Liver (tissue), 9 donors: ENCODE data around the gene RSPRY1. TPM values are rescaled to one million over a fixed set of nuclear protein-coding genes. Genes with fewer than 3 reads are reported as not detected.
"Not testable (repeated sequence)": the region's sequence is repeated elsewhere in the genome, so short reads cannot be mapped to it uniquely, and the experiment has no call there.

Source experiments
- DNase-seq: peaks from one replicate; pipeline ENCODE4 v3.0.0-alpha.2; 2017; ENCODE audit warnings: low spot score
- H3K27ac ChIP-seq, 2 donors: one replicate each; pipeline ENCODE4 v1.7.0; 2013; ENCODE audit warnings: inconsistent platforms in 2 of 2, low read length in 2 of 2, control low read depth in 1 of 2, low read depth in 1 of 2, mild to moderate bottlenecking in 1 of 2
- H3K27me3 ChIP-seq, 4 donors: one replicate each; pipeline versions ENCODE4 v1.6.1 to v1.7.0; 2013; ENCODE audit warnings: low read length in 3 of 4, inconsistent platforms in 1 of 4, mild to moderate bottlenecking in 1 of 4, moderate library complexity in 1 of 4; ENCODE audit not compliant: control insufficient read depth in 4 of 4, insufficient read depth in 4 of 4
- H3K36me3 ChIP-seq, 4 donors: one replicate each; pipeline versions ENCODE4 v1.6.1 to v1.7.0; 2013; ENCODE audit warnings: low read length in 3 of 4, mild to moderate bottlenecking in 3 of 4, low read depth in 1 of 4, moderate library complexity in 1 of 4; ENCODE audit not compliant: control insufficient read depth in 4 of 4, insufficient read depth in 3 of 4
- H3K4me1 ChIP-seq, 4 donors: one replicate each; pipeline versions ENCODE4 v1.6.1 to v1.7.0; 2013; ENCODE audit warnings: low read length in 3 of 4, mild to moderate bottlenecking in 3 of 4, moderate library complexity in 1 of 4; ENCODE audit not compliant: control insufficient read depth in 4 of 4, insufficient read depth in 4 of 4
- H3K4me3 ChIP-seq, 3 donors: one replicate each; pipeline versions ENCODE4 v1.6.1 to v1.7.0; 2013; ENCODE audit warnings: low read length in 3 of 3, control low read depth in 1 of 3, low read depth in 1 of 3, mild to moderate bottlenecking in 1 of 3
- H3K9ac ChIP-seq, 2 donors: one replicate each; pipeline ENCODE4 v1.7.0; 2013; ENCODE audit warnings: low read length in 2 of 2, mild to moderate bottlenecking in 2 of 2, moderate library complexity in 2 of 2, control low read depth in 1 of 2, low read depth in 1 of 2
- H3K9me3 ChIP-seq, 4 donors: one replicate each; pipeline versions ENCODE4 v1.6.1 to v1.7.0; 2013; ENCODE audit warnings: low read length in 3 of 4; ENCODE audit not compliant: control insufficient read depth in 4 of 4
- ATF3 ChIP-seq: IDR thresholded peaks from 2 replicates; pipeline ENCODE4 v1.6.1; 2016; ENCODE audit warnings: antibody characterized with exemption
- FOXA2 ChIP-seq: IDR thresholded peaks from 2 replicates; pipeline ENCODE4 v1.6.1; 2016; ENCODE audit warnings: antibody characterized with exemption
- GABPA ChIP-seq, 2 donors: IDR thresholded peaks in 1 of 2; conservative IDR thresholded peaks in 1 of 2; 2 replicates each; pipeline ENCODE4 v1.6.1; 2016; ENCODE audit warnings: antibody characterized with exemption in 2 of 2, mild to moderate bottlenecking in 1 of 2, moderate library complexity in 1 of 2
- HNF4A ChIP-seq, 2 donors: conservative IDR thresholded peaks; 2 replicates each; pipeline ENCODE4 v1.6.1; 2016; ENCODE audit warnings: antibody characterized with exemption in 2 of 2, mild to moderate bottlenecking in 2 of 2
- JUND ChIP-seq, 2 donors: IDR thresholded peaks; 2 replicates each; pipeline ENCODE4 v1.6.1; 2016; ENCODE audit warnings: antibody characterized with exemption in 2 of 2
- MAX ChIP-seq: IDR thresholded peaks from 2 replicates; pipeline ENCODE4 v1.6.1; 2016; ENCODE audit warnings: antibody characterized with exemption
- RXRA ChIP-seq, 2 donors: IDR thresholded peaks; 2 replicates each; pipeline ENCODE4 v1.6.1; 2017 to 2018; ENCODE audit warnings: antibody characterized with exemption in 2 of 2, mild to moderate bottlenecking in 1 of 2
- TAF1 ChIP-seq: conservative IDR thresholded peaks from 2 replicates; pipeline ENCODE4 v1.6.1; 2016; ENCODE audit warnings: antibody characterized with exemption, mild to moderate bottlenecking
- YY1 ChIP-seq: IDR thresholded peaks from 2 replicates; pipeline ENCODE4 v1.6.1; 2016; ENCODE audit warnings: antibody characterized with exemption, mild to moderate bottlenecking
- WGBS: extraction: QIAGEN DNeasy Blood & Tissue Kit; methylation state at CpG from one replicate; pipeline ENCODE4 v1.1.7; 2013; 5-methylcytosine and 5-hydroxymethylcytosine counted together
- polyA plus RNA-seq, 2 donors: library from polyadenylated mRNA; stranded (reverse) in 1 of 2; unstranded in 1 of 2; fragments of 200-250 nt in 1 of 2; fragments of >200 nt in 1 of 2; fragmentation: Nextera tagmentation in 1 of 2; extraction: Ambion mirVana in 1 of 2; gene quantifications; one replicate each; pipeline versions ENCODE4 v1.2.1 to v1.2.3, GENCODE V29; 2013 to 2015
- total RNA-seq, 2 donors: library from RNA; depleted of rRNA; stranded (reverse); fragments of >200 nt; gene quantifications; one replicate each; pipeline ENCODE4 v1.2.3, GENCODE V29; 2014
- donor health status: healthy.
- donor health status: healthy.
- donor health status: healthy.
- donor health status: healthy.
- donor health status: healthy.

The RSPRY1 gene
- total and polyA plus RNA-seq, 4 donors, result 10.9 to 27.6 (median 20.2) TPM

DNA sequence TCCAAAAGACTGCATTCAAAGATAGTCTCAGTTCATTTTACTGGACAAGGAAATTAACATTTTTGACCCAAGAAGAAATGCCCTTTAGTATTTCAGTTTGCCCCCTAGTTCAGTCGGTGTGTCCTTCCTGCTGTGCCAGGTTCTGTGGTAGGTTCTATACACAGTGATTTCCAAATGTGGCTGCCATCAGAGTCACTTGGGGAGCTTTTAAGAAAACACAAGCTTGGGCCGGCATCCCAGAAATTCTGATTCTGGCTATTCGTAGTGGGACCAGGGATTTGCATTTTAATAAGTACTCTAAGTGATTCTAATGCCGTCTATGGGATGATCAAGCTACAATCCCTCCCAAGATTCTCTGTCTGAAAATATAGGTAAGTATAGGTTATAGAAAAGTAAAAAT is 10.2 kb downstream of the RSPRY1 start:
- TF ChIP-seq TAF1 (no peak), ATF3 (no peak), HNF4A (conservative IDR thresholded peaks at IDR 0.05) (no peak), RXRA (IDR thresholded peaks at IDR 0.05) (no peak)
- DNase-seq, result no peak
- no peak overlapping the region for H3K9ac ChIP-seq
- H3K4me1 ChIP-seq, result peaks cover 8 to 17% (median 9%) of the 10 kb centered on the region in 4 donors
- no peak overlapping the region for H3K4me3 ChIP-seq
- no peaks in the 10 kb centered on the region for H3K9me3 ChIP-seq
- H3K36me3 ChIP-seq, result no peaks in the 10 kb centered on the region
- WGBS, result 78% methylated on average over 4 of the region's 4 CpGs
- no peaks in the 10 kb centered on the region for H3K27me3 ChIP-seq
- H3K27ac ChIP-seq, result peak overlapping the region; percentile 28 to 40

GRCh38 chr16:57196753-57197152 is 10.6 kb downstream of the RSPRY1 start:
- Histone ChIP-seq H3K36me3 (no peaks in the 10 kb centered on the region), H3K27me3 (no peaks in the 10 kb centered on the region), H3K27ac (peak overlapping the region; percentile 28 to 40), H3K4me1 (peaks cover 7 to 17% (median 9%) of the 10 kb centered on the region in 4 donors), H3K9me3 (no peaks in the 10 kb centered on the region), H3K9ac (no peak overlapping the region), H3K4me3 (no peak overlapping the region)
- no peak for TF ChIP-seq MAX
- peak in 1 of 2 donors; percentile 35 for TF ChIP-seq RXRA (IDR thresholded peaks at IDR 0.05)
- TF ChIP-seq FOXA2, result peak; percentile 71
- peak; percentile 60 for TF ChIP-seq YY1
- no peak for TF ChIP-seq GABPA (IDR thresholded peaks at IDR 0.05 in 1 of 2, conservative IDR thresholded peaks at IDR 0.05 in 1 of 2)
- peak in 1 of 2 donors; percentile 7 for TF ChIP-seq JUND (IDR thresholded peaks at IDR 0.05)
- TF ChIP-seq HNF4A (conservative IDR thresholded peaks at IDR 0.05), result peak in 1 of 2 donors; percentile 72
- 65% methylated on average over 3 of the region's 3 CpGs for WGBS
- DNase-seq, result no peak

GRCh38 chr16:57200321-57200720 is 14.2 kb downstream of the RSPRY1 start:
- DNase-seq, H3K9ac ChIP-seq, H3K9me3 ChIP-seq, H3K4me1 ChIP-seq, H3K36me3 ChIP-seq, H3K27ac ChIP-seq, H3K27me3 ChIP-seq, H3K4me3 ChIP-seq: not testable (repeated sequence)
- WGBS, result 98% methylated on average over 11 of the region's 24 CpGs

GRCh38 chr16:57200926-57201325 is 14.8 kb downstream of the RSPRY1 start:
- not testable (repeated sequence) for DNase-seq, H3K4me3 ChIP-seq, H3K27ac ChIP-seq, H3K9me3 ChIP-seq, H3K27me3 ChIP-seq, H3K4me1 ChIP-seq, H3K9ac ChIP-seq
- H3K36me3 ChIP-seq, result peaks cover 4 to 15% (median 10%) of the 10 kb centered on the region in 4 donors
- WGBS, result 90% methylated on average over 26 of the region's 27 CpGs
